HG03378 (cell line): ENCODE measurements around the gene LOXHD1.

Source experiments
- ATAC-seq: cut with Tn5 transposase; IDR thresholded peaks from one replicate; pipeline ENCODE4 v1.9.1; 2021; ENCODE audit warnings: mild to moderate bottlenecking, moderate library complexity; ENCODE audit not compliant: unreplicated experiment

The LOXHD1 gene, protein sequence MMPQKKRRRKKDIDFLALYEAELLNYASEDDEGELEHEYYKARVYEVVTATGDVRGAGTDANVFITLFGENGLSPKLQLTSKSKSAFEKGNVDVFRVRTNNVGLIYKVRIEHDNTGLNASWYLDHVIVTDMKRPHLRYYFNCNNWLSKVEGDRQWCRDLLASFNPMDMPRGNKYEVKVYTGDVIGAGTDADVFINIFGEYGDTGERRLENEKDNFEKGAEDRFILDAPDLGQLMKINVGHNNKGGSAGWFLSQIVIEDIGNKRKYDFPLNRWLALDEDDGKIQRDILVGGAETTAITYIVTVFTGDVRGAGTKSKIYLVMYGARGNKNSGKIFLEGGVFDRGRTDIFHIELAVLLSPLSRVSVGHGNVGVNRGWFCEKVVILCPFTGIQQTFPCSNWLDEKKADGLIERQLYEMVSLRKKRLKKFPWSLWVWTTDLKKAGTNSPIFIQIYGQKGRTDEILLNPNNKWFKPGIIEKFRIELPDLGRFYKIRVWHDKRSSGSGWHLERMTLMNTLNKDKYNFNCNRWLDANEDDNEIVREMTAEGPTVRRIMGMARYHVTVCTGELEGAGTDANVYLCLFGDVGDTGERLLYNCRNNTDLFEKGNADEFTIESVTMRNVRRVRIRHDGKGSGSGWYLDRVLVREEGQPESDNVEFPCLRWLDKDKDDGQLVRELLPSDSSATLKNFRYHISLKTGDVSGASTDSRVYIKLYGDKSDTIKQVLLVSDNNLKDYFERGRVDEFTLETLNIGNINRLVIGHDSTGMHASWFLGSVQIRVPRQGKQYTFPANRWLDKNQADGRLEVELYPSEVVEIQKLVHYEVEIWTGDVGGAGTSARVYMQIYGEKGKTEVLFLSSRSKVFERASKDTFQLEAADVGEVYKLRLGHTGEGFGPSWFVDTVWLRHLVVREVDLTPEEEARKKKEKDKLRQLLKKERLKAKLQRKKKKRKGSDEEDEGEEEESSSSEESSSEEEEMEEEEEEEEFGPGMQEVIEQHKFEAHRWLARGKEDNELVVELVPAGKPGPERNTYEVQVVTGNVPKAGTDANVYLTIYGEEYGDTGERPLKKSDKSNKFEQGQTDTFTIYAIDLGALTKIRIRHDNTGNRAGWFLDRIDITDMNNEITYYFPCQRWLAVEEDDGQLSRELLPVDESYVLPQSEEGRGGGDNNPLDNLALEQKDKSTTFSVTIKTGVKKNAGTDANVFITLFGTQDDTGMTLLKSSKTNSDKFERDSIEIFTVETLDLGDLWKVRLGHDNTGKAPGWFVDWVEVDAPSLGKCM (N-terminal part only)

DNA sequence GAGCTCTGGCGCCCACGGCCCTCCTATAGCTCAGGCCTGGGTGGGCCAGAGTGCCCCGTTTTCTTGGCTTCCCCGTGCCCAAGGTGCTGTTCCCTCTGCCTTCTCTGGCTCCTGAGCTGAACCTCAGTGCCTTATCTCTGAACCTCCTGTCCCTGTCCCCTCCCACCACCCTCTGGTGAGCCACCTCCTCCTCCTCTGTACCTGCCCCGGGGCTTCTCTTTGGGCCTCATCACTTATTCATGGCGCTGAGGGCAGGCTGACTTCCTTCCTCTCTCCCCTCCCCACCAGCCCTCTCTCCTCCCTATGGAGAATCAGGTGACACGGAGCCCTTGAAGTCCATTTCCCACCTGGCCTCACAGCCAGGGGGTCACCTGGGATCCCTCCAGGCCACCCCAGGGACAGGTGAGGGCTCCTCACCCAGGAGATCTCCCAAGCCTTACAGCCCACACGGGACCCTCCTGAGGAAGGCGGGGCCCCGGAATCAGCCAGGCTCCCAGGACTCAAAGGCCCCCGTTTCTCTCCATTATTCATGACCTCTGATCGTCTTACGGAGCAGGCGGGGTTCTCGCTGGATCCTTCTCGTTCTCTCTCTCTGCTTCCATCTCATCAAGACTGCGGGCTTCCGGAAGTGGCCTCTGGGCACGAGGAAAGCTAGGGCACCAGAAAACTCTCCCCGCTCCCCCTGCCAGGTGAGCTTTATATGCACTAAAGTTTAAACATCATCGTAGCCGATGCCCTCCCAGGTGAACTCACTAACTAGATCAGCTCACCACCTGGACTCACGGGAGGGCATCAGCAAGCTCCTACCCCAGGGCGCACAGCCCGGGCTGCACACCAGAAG is at the start of gene LOXHD1:
TSS of gene LOXHD1 (minus strand) at position 106 of the 841 bp plus-strand sequence. CDS start 187 bp downstream, outside the sequence.
- ATAC-seq = no peak

DNA sequence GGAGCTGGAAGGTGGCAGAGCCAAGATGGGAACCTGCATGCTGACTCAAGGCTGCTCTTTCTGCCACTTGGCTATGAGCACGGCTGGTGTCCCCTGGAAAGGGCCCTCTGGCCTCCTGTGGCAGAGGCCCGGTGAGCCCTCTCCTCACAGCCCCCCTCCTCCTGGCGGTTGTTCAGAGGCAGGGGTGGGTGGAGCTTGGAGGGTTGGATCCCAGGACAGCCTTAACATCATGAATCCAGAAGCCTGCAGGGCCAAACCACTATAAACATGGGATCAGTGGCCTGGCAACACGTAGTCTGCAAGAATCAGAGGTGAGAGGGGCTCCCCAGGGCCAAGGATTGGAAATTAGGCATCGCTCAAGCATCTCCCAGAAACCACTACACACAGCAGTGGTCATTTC is 48.5 kb upstream of the LOXHD1 start:
- ATAC-seq = no peak

DNA sequence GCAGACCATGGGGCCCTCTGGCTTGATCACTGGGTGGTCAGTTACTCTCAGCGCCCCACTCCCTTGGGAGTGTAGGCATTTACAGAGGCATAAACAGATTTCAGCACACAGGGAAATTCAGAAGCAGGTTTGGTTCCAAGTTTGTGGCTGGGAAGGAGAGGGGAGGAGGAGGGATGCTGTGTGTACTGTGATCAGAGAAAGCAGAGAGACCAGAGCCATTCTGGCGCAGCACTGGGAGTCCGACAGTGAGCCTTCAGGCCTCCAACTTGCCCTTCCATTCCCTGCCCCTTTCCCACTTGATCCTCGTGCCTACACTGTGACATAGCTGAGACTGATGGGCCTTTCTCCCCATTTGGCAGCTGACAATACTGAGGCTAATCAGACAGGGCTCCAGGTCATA is 47.8 kb upstream of the LOXHD1 start:
- no peak for ATAC-seq

DNA sequence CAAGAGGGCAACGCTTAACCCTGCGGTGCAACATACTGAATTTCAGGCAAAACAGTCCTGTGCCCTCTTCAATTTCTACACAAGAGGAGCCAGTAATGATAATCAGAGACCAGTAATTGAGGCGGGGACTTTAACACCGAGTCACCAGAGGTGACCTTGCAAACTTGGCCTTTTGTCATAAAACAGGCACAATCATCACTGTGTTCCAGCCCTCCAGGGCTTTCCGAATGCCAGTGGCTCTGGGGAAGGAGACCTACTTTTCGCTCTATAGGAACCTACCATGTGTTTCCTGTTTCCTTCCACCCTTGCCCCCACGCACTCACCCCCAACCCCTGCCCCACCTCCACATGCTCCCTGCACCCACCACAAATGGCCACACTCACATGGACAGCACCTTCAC is 47.2 kb upstream of the LOXHD1 start:
- no peak for ATAC-seq

DNA sequence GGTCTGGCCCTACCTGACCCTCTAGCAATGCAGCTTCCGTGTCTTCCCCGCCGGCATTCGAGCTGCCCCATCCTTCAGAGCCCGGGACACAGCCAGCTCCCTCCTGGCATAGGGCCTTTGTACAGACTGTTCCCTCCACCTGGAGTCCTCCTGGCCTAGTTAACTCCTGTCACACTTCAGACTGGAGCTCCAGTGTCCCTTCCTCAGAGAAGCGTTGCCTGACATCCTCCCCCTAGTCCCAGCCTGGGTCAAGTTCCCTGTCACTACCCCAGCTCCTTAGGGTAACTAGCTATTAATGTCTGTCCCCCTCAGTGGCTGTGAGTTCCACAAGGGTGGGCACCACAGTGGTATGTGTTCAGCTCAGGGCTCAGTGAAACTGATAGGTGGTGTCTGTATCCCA is 45.5 kb upstream of the LOXHD1 start:
- no peak for ATAC-seq

DNA sequence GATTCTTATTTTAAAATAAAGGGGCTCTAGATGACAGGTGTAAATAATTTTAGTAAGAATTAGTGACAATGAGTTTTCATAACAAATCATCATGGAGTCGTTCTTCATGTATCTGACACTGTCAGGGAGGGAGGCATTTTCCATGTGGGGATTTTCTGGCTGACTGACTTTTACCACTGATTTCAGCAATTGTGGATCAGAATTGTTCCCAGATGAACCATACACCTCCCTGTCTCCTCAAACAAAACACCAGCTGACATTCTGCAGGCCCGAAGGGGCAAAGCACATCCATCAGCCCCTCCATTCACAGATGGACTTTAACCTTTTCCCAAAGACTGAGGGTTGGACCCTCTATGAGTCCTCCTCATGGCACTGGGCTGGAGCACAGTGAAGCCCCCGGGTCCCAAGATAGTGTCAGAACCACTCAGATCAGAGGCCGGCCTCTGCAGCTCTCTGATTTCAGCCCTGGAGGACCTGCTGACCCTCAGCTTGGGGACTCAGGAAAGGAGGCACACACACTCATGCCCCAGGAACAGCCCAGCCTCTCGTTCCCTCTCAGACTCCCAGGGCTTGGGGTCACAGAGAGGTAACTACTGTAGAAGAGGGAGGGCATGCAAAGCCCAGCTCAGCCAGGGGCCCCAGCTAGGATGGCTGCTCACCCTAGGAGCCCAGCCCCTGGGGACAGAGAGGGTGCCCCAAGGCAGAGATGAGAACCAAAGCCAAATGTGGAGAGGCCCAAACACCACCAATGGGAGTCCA is 43.2 kb upstream of the LOXHD1 start:
- ATAC-seq = no peak

DNA sequence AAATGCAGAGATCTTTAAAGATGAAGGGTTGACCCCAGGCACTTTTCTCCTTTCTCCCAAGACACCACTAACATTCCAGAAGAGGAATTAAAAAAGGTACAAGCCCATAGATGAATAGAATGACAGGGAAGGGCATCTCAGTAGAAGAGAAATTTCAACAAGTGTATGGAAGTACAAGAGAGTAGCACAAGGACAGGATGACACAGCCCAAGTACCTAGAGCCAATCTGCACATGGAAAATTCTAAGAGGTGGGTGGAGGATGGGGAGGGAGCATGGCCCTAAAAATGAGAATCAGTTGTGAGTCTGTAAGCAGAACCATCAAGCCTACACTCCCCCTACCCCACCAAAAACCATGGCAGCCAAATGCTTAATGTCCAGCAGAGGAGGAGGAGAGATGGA is 39.7 kb upstream of the LOXHD1 start:
- ATAC-seq = no peak

DNA sequence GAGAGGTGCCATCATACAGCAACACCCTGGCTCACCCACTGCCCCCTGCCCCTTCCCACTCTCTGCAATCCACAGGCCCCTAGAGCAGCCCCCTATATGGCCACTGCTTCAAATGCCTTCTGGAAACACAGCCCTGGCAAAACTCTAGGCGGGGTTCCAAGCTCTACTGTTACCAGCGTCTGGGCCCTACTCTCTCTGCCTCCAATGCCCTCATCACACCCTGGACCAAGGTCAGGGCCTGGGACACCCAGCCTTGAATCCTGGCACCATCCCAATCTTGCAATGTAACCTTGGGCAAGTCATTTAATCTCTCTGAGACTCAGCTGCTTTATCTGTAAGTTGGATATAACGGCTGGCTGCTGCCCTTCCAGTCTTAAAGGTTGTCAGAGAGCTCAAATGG is 39.2 kb upstream of the LOXHD1 start:
- ATAC-seq = no peak

DNA sequence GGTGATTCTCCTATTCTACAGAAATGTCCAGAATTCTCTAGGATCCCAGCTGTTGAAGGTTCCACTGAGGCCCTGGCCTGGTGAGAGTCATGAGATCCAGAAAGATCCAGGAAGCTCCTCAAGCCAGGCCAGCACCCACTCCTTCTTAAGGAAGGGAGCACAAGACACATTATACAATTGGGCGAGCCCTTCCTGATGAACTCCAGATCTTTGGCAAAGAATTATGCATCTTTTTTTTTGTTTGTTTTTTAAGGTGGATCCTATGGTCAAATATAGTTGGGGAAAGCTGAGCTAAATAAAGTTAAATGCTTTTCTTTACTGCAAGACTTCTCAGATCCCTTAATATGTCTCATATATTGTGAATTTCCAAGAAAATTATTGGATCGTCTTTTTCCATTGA is 37.0 kb upstream of the LOXHD1 start:
- no peak for ATAC-seq

DNA sequence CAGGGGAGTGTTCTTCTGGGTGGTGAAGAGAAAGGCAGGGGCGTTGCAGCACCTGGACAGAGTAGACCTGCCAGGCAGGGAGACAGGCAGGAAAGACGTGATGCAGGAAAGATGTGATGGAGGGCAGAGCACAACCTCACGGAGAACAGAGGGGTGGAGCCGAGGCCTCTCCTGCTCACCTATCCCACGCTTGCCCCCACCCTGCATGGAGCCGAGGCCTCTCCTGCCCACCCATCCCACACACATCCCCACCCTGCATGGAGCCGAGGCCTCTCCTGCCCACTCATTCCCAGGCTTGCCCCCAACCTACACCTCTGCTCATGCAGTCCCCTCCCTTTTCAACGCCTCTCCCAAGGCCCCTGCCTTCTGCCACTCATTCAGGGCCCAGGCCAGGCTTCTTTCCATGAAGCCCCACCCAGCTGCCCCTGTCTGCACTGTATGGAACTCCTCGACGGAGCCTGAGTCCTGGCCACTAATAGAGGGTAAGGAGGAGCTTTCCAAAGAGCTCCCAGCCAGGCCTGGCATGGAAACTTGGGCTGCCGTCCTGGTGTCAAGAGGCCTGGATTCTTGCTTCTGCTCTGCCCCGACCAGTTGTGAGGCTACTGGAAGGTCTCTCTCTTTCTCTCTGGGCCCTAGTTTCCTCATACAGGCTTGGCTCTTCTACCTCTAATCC is 32.0 kb upstream of the LOXHD1 start:
- ATAC-seq = no peak

DNA sequence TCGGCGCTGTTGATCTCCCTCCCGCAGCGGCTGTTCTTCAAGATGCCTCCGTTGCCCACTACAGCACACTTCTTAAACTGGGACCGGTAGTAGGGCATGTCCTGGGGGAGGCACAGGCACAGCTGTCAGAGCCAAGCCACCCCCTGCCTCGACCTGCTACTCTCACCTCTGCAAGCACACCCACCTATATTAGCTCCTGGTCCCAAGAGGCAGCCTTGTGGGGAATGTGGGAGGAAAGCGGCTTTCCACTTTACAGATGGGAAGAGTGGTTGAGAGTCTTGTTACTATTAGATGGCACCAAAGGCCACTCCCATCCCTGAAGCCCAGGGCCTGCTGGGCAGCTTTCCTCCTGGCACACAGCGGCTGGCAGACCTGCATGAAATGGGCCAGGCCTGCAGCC is 29.2 kb upstream of the LOXHD1 start:
- ATAC-seq = no peak

DNA sequence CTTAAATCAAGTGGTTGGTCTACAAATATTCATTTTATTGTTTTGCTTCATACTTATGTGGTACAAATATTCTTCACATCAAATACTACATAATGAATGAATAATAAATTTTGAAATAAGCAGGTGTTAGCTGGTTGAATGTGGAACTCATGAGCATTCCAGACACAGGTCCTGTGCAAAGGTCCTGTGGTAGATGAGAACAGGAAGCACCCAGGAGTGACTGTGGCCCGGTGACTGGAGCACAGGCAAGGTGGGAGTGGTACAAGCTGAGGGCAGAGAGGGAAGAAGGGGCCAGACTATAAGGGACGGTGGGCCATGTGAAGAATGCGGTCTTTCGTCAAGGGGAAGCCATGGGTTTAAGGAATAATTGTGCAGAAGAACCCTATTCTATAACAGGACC is 26.2 kb upstream of the LOXHD1 start:
- no peak for ATAC-seq

DNA sequence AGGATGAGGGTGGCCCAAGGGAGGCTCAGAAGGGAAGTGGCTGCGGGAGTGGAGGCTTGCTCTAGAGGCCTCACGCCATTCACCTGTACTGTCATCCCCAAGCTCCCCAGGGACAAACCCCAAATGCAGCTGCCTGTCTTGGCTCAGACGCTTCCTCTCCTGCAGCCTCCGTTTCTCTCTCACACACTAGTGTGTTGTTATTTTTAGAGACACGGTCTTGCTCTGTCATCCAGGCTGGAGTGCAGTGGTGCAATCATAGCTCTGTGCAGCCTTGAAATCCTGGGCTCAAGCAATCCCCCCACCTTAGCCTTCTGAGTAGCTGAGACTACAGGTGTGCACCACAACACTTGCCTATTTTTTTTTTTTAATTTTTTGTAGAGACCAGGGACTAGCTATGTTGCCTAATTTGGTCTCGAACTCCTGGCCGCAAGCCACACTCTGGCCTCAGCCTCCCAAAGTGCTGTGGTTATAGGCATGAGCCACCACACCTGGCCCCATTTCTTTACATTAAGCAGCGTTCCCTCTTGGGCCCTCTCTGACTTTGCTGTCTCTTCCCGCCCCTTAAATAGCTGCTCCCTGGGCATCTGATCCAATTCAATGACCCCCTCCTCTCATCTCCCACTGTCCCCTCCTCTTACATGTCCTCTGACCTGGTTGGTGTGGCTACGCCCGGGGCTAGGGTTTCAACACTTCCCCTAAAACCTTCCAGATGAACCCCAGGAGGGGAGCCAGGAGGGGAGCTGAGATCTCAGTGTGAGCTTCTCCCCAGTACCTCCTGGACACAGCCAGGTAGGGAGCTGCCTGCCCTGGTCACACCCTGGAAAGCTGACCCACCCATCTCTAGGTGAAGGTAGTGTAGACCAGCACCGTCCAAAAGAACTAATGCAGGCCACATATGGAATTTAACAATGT is 24.0 kb upstream of the LOXHD1 start:
- no peak for ATAC-seq

DNA sequence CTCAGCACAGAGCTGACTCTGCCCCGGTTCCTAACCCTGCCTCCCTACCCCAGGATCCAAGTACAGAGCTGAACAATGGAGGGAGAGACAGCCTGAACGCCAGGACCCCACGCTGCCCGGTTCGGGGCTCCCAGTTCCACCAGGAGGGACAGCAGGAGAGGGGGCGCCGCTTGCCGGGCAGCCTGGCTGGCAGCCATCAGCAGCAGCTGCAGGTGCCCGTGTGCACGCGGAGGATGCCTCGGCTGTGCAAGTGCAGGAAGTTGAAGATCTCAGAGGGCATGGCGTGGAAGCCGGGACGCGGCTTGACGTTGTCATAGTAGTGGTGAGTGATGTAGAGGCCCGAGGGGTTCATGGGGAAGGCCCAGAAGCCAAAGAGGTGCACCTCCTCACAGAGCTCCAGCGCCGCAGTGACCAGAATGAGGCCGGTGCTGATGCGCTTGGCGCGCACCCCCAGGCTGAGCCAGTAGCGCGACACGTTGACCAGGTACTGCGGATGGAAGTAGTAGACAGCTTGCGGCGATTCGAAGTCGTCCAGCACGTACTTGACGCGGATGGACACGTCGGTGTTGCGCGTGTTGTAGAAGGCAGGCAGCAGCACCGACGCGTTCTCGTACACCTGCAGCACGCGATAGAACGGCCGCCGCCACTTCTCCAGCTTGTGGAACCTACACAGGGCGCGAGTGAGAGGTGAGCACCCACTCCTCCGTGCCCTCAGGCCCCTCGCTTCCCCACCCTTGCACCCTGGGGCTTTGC is 23.0 kb upstream of the LOXHD1 start:
- no peak for ATAC-seq

DNA sequence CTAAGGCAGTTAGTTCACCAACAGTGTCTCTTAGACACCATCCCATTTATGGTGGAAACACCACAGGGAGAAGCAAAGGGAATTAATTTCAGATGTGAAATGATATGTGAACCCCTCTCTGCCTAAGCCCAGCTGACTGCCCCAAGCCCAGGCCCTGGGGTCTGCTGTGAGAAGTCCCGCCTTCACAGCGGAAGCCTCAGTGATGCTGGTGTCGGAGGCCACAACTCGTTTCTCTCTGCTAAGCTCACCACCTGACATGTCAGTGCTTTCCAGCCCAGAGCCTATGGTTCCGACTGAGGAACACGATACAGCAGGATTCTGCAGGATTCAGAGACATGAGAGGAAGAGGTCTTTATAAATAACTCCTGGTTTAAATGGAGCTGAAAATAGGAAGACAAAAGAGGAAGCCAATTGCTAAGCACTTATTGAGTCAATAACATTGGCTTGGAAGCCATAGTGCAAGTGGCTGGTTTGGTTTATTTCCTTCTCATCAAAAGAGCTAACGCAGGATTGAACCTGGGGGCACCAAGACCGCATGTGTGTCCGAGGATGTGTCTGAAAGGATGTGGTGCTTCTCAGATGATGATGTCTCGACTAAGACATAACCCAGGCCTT is 21.9 kb upstream of the LOXHD1 start:
- no peak for ATAC-seq

DNA sequence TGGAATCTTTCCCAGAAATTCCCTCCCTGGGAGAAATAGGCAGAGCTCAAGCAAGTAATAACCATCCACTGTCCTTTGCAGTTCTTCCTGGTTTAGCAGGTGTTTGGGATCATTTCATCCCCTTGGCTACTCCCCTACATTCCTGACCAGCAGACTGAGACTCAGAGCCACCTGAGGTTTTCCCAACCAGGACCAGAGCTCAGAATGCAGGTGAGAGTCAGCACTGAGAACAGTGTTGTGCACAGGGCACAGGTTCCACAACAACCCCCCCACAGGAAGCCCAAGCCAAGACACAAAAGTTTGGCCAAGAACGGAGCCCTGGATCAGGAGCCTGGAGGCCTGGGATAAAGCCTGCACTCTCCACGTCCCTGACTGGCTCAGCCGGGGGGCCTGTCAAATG is 21.0 kb upstream of the LOXHD1 start:
- ATAC-seq = no peak

DNA sequence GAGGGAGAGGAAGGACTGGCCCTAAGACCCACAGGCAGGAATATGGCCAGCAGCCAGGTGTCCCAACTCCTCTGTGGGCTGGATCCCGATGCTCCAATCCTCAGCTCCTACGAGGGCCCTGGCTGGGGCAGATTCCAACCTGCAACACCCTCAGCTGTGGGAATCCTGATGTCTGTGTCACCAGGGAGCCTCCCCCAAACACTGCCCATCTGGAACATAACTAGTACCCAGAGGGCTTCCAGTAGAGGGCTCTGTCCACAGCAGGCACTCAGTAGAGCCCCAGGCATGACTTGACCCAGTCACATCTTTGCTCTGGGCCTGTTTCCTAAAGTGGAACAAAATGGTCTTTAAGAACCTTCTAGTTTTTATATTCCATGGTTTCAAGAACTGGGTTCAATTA is 20.6 kb upstream of the LOXHD1 start:
- ATAC-seq = no peak
